Endodermal cell (in vitro differentiated cells): ENCODE results near the gene TMEM186. TPM values are rescaled to one million over a fixed set of nuclear protein-coding genes. Genes with fewer than 3 reads are reported as not detected.

Experiments
- DNase-seq: peaks from one replicate; pipeline ENCODE4 v3.0.0-alpha.2; 2017
- H3K27ac ChIP-seq: 2 replicates; pipeline ENCODE4 v1.5.1; 2013; ENCODE audit warnings: mild to moderate bottlenecking, low read depth, low read length, moderate library complexity
- H3K27me3 ChIP-seq: 2 replicates; pipeline ENCODE4 v1.6.1; 2013; ENCODE audit warnings: mild to moderate bottlenecking, low read length, moderate library complexity; ENCODE audit not compliant: insufficient read depth, control insufficient read depth, poor library complexity, severe bottlenecking
- H3K36me3 ChIP-seq: 2 replicates; pipeline ENCODE4 v1.7.0; 2013; ENCODE audit warnings: mild to moderate bottlenecking, low read length, moderate library complexity; ENCODE audit not compliant: control insufficient read depth, insufficient read depth
- H3K4me1 ChIP-seq: one replicate; pipeline ENCODE4 v1.7.0; 2013; ENCODE audit warnings: low read length; ENCODE audit not compliant: control insufficient read depth, insufficient read depth
- H3K4me3 ChIP-seq: 2 replicates; pipeline ENCODE4 v1.5.1; 2013; ENCODE audit warnings: mild to moderate bottlenecking, low read length, moderate library complexity
- H3K9ac ChIP-seq: 2 replicates; pipeline ENCODE4 v1.6.1; 2013; ENCODE audit warnings: mild to moderate bottlenecking, low read length, moderate library complexity; ENCODE audit not compliant: poor library complexity, severe bottlenecking; ENCODE audit errors: extremely low read depth
- H3K9me3 ChIP-seq: 2 replicates; pipeline ENCODE4 v1.6.1; 2013; ENCODE audit warnings: mild to moderate bottlenecking, low read length, moderate library complexity; ENCODE audit not compliant: control insufficient read depth
- H3K27ac Mint-ChIP-seq: 2 replicates; pipeline ENCODE4 v1.8.0; 2020; ENCODE audit warnings: mixed read lengths
- H3K27me3 Mint-ChIP-seq: 2 replicates; pipeline ENCODE4 v1.8.0; 2021; ENCODE audit warnings: mild to moderate bottlenecking, mixed read lengths; ENCODE audit not compliant: insufficient read depth
- H3K36me3 Mint-ChIP-seq: 2 replicates; pipeline ENCODE4 v1.8.0; 2020; ENCODE audit warnings: low read depth, mixed read lengths
- H3K4me1 Mint-ChIP-seq: 2 replicates; pipeline ENCODE4 v1.8.0; 2020; ENCODE audit warnings: mixed read lengths
- H3K4me3 Mint-ChIP-seq: 2 replicates; pipeline ENCODE4 v1.8.0; 2020; ENCODE audit warnings: mild to moderate bottlenecking, moderate library complexity, mixed read lengths
- H3K9me3 Mint-ChIP-seq: 2 replicates; pipeline ENCODE4 v1.8.0; 2020; ENCODE audit warnings: mild to moderate bottlenecking, mixed read lengths
- WGBS, 2 experiments: methylation state at CpG; one replicate each; pipeline versions ENCODE4 v1.1.5 to v1.1.7; 2013; ENCODE audit warnings: missing lambda C conversion rate in 2 of 2, mixed read lengths in 1 of 2; ENCODE audit not compliant: insufficient coverage in 1 of 2, insufficient read length in 1 of 2; 5-methylcytosine and 5-hydroxymethylcytosine counted together
- total RNA-seq, 2 donors: library from RNA; stranded (reverse); fragmentation: NEBNext Ultra II Directional in 1 of 2; extraction: Animal tissue kit (Norgen Biotek cat#: 25700) in 1 of 2; gene quantifications; 2 replicates in 1 of 2; 3 replicates in 1 of 2; pipeline ENCODE4 v1.2.1, GENCODE V29; 2021
- TF ChIP-seq, protein P1 (sequence below): fragments of 200-600 bp; sonication (generic); conservative IDR thresholded peaks from 2 replicates; pipeline ENCODE4 v1.5.0; 2021; ENCODE audit warnings: antibody characterized with exemption, mild to moderate bottlenecking

The TMEM186 gene
- total RNA-seq, 2 donors from 2014 or later: 10.9 to 14.0 TPM

DNA sequence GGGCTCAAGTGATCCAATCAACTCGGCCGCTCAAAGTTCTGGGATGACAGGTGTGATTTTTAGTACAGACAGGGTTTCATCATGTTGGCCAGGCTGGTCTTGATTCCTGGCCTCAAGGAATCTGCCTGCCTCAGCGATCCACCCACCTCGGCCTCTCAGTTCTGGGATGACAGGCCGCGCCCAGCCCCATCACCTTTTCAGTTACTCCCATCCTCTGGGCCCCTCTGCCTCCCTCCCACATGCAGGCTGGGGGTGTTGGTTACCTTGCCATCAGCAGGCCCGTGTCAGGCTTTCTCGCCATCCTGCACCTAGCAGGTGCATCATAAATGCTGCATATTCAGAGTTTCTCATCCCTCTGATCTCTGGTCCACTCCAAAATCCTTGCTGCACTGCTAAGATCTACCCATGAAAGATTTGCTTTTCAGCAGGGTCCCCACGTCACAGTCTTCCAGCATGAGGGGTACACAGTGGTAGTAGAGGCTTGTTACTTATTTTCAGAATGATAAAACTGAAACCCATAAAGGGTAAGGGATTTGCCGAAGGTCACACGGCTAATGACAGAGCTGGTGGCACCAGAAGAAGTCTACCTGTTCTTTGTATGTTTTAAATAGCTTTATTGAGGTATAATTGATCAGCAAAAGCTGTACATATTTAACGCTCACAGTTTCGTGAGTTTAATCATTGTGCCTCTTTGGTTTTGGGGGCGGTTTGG lies 16.8 kb upstream of the TMEM186 start:
- peaks cover 87% of the 10 kb centered on the region for H3K36me3 ChIP-seq
- H3K36me3 Mint-ChIP-seq: peaks cover 80% of the 10 kb centered on the region

DNA sequence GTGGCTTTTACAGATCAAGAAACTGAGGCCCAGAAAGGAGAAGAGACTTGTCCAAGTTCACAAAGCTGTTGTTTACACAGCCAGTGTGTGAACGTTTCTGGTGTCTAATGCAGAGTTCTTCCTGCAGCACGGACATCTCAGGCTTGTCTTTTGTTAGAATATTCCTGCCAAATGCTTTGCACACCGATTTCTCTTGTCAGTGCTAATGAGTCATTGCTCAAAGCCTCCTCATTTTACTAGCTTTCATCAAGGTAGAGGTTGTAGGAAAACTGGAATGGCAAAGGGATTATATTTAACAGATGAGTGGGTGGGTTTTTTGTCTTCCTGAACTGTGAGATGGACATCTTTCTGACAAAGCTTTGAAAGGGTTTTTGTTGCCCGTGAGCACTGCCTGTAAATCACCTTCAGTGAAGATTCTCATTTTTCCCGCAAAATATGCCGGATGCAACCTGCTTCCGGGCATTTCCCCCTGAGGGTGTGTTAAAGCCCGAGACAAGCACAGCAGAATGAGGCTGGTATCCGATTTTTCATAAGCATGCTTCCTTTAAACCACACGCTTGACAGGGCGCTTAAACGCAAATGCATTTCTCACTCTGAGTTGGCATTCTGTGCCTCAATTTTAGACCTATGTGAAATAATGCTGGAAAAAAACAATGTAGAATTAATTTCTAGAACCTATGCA lies 14.9 kb upstream of the TMEM186 start:
- H3K4me1 Mint-ChIP-seq: no peaks in the 10 kb centered on the region
- TF ChIP-seq, protein P1, sequence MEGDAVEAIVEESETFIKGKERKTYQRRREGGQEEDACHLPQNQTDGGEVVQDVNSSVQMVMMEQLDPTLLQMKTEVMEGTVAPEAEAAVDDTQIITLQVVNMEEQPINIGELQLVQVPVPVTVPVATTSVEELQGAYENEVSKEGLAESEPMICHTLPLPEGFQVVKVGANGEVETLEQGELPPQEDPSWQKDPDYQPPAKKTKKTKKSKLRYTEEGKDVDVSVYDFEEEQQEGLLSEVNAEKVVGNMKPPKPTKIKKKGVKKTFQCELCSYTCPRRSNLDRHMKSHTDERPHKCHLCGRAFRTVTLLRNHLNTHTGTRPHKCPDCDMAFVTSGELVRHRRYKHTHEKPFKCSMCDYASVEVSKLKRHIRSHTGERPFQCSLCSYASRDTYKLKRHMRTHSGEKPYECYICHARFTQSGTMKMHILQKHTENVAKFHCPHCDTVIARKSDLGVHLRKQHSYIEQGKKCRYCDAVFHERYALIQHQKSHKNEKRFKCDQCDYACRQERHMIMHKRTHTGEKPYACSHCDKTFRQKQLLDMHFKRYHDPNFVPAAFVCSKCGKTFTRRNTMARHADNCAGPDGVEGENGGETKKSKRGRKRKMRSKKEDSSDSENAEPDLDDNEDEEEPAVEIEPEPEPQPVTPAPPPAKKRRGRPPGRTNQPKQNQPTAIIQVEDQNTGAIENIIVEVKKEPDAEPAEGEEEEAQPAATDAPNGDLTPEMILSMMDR: no peak
- no peaks in the 10 kb centered on the region for H3K4me1 ChIP-seq
- H3K9me3 ChIP-seq: no peaks in the 10 kb centered on the region
- H3K27ac Mint-ChIP-seq: no peak overlapping the region
- 86 to 92% methylated on average over 8 to 12 of the region's 12 CpGs for WGBS, 2 experiments
- H3K36me3 ChIP-seq: peaks cover 93% of the 10 kb centered on the region
- H3K4me3 Mint-ChIP-seq: no peak overlapping the region
- H3K9me3 Mint-ChIP-seq: no peaks in the 10 kb centered on the region
- no peak overlapping the region for H3K4me3 ChIP-seq
- H3K27me3 ChIP-seq: no peaks in the 10 kb centered on the region
- no peak overlapping the region for H3K9ac ChIP-seq
- no peak overlapping the region for H3K27ac ChIP-seq
- peaks cover 81% of the 10 kb centered on the region for H3K36me3 Mint-ChIP-seq
- H3K27me3 Mint-ChIP-seq: no peaks in the 10 kb centered on the region
- DNase-seq: no peak

More for the DNA sequence above, 16.8 kb upstream of the TMEM186 start:
- Mint-ChIP-seq H3K9me3 (no peaks in the 10 kb centered on the region), H3K27me3 (no peaks in the 10 kb centered on the region), H3K4me3 (no peak overlapping the region), H3K4me1 (peaks cover 12% of the 10 kb centered on the region), H3K27ac (no peak overlapping the region)
- H3K9ac ChIP-seq: no peak overlapping the region
- H3K4me1 ChIP-seq: peaks cover 8% of the 10 kb centered on the region
- H3K27me3 ChIP-seq: no peaks in the 10 kb centered on the region
- no peak for DNase-seq
- 92 to 93% methylated on average over 11 to 13 of the region's 14 CpGs for WGBS, 2 experiments
- H3K27ac ChIP-seq: no peak overlapping the region
- TF ChIP-seq, protein P1: no peak
- H3K4me3 ChIP-seq: no peak overlapping the region
- no peaks in the 10 kb centered on the region for H3K9me3 ChIP-seq

DNA sequence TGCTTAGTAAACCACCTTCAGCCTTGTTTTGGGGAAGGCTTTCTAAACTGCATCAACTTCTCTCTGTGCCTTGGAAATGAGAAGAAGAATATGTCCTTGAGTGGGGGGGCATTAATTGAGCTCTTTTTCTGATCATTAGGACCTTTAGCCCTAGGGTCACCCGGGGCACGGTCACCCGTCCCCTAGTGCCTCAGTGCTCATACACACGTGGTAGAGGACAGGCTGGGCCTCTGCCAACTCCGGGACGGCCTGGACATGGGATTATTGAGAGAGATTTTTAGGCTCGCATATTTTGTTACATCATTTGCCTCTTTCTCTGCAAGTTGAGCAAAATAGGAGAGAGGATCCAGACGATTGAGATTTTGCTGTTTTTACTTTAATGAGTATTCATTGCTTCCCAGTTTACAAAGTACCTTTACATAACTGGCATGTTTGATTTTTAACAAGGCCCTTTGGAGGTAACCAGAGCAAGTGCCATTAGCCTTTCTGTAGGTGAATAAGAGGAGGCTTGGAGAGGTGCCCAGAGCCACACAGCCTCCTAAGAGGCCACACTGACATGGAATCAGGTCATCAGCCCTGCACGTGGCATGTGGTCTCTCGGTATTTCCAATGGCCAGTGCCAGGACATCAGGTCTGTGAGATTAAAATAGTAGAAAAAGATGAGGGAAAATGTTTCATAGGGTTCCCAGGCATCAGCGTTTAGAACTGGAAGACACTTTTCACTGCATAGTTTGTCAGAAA lies 11.3 kb upstream of the TMEM186 start:
- Mint-ChIP-seq H3K27ac (no peak overlapping the region), H3K36me3 (peaks cover 78% of the 10 kb centered on the region), H3K4me1 (no peaks in the 10 kb centered on the region), H3K27me3 (no peaks in the 10 kb centered on the region), H3K4me3 (no peak overlapping the region), H3K9me3 (no peaks in the 10 kb centered on the region)
- H3K4me1 ChIP-seq: no peaks in the 10 kb centered on the region
- 91 to 100% methylated on average over 6 to 11 of the region's 11 CpGs for WGBS, 2 experiments
- DNase-seq: no peak
- H3K9ac ChIP-seq: no peak overlapping the region
- no peak overlapping the region for H3K4me3 ChIP-seq
- H3K9me3 ChIP-seq: no peaks in the 10 kb centered on the region
- no peak overlapping the region for H3K27ac ChIP-seq
- H3K36me3 ChIP-seq: peaks cover 93% of the 10 kb centered on the region
- no peaks in the 10 kb centered on the region for H3K27me3 ChIP-seq
- TF ChIP-seq, protein P1: no peak
